GM12878 (cell line): ENCODE measurements around the gene SEMA3C. TPM values are rescaled to one million over a fixed set of nuclear protein-coding genes. Genes with fewer than 3 reads are reported as not detected.

Experiments
- ATAC-seq: fragments of 200-7000 bp; cut with Tn5 transposase; 3 replicates; pipeline ENCODE4 v1.9.1; 2020; ENCODE audit warnings: mild to moderate bottlenecking, moderate library complexity
- BruUV-seq: library from RNA; stranded (reverse); fragments of 400-500 nt; replicated peaks from 2 replicates; lab custom pipeline; 2021; lab: Mats Ljungman, UMichigan
- CTCF ChIA-PET: fragments of 300-600 bp; sonication (Branson Sonifier 250); formaldehyde crosslinking; extraction: SDS; loops from one replicate; lab custom pipeline; 2021; ENCODE audit warnings: inconsistent platforms; lab: Yijun Ruan, JAX
- POLR2A ChIA-PET: fragments of 350-600 bp; formaldehyde crosslinking; extraction: SDS; loops from one replicate; lab custom pipeline; 2021; ENCODE audit warnings: inconsistent platforms; lab: Charles Lee
- RAD21 ChIA-PET: fragments of 300-600 bp; sonication (Branson Sonifier 250); formaldehyde crosslinking; loops from one replicate; lab custom pipeline; 2023; ENCODE audit warnings: antibody characterized with exemption; ENCODE audit not compliant: unreplicated experiment; lab: Charles Lee
- SMC1A ChIA-PET: fragments of 300-600 bp; sonication (Branson Sonifier 250); formaldehyde crosslinking; loops from one replicate; lab custom pipeline; 2023; ENCODE audit not compliant: unreplicated experiment, uncharacterized antibody; lab: Charles Lee
- DNase-seq: peaks from one replicate; pipeline ENCODE4 v3.0.0-alpha.2; 2011; ENCODE audit warnings: low read depth, low spot score
- FAIRE-seq: peaks from 3 replicates; lab custom pipeline; 2011; peaks lifted over from hg19 to GRCh38; lab: Jason Lieb, UNC
- H2AFZ ChIP-seq: 2 replicates; pipeline ENCODE4 v1.6.0; 2011; ENCODE audit warnings: low read depth, low read length, control low read depth; ENCODE audit not compliant: control insufficient read depth
- H3K27ac ChIP-seq: 2 replicates; pipeline ENCODE4 v1.5.1; 2011; ENCODE audit warnings: control low read depth; ENCODE audit not compliant: control insufficient read depth, insufficient read depth
- H3K27me3 ChIP-seq, 2 experiments: replicated peaks in 1 of 2; 2 replicates each; pipeline versions ENCODE4 v1.6.0 to v1.6.1; 2011; ENCODE audit warnings: low read length in 1 of 2; ENCODE audit not compliant: control insufficient read depth in 2 of 2, insufficient read depth in 2 of 2
- H3K36me3 ChIP-seq, 2 experiments: 2 replicates each; pipeline ENCODE4 v1.5.1; 2011; ENCODE audit warnings: low read length in 1 of 2; ENCODE audit not compliant: control insufficient read depth in 2 of 2, insufficient read depth in 2 of 2
- H3K4me1 ChIP-seq: 2 replicates; pipeline ENCODE4 v1.6.1; 2011; ENCODE audit warnings: mild to moderate bottlenecking, low read length, moderate library complexity, mixed read lengths; ENCODE audit not compliant: control insufficient read depth, insufficient read depth
- H3K4me2 ChIP-seq: 2 replicates; pipeline ENCODE4 v1.6.0; 2011; ENCODE audit warnings: control low read depth; ENCODE audit not compliant: control insufficient read depth, insufficient read depth
- H3K4me3 ChIP-seq: fragments of 200-600 bp; sonication (generic); 2 replicates; pipeline ENCODE4 v1.5.1; 2016
- H3K79me2 ChIP-seq: 2 replicates; pipeline ENCODE4 v1.6.0; 2011; ENCODE audit warnings: low read length; ENCODE audit not compliant: control insufficient read depth, insufficient read depth
- H3K9ac ChIP-seq: 2 replicates; pipeline ENCODE4 v1.8.0; 2011; ENCODE audit warnings: low read length, control low read depth, mixed read lengths; ENCODE audit not compliant: control insufficient read depth, insufficient read depth
- H3K9me3 ChIP-seq: replicated peaks from 3 replicates; pipeline ENCODE4 v1.5.1; 2011; ENCODE audit warnings: mild to moderate bottlenecking, low read length; ENCODE audit not compliant: control insufficient read depth, insufficient read depth
- H4K20me1 ChIP-seq: 2 replicates; pipeline ENCODE4 v1.6.0; 2011; ENCODE audit not compliant: control insufficient read depth, insufficient read depth
- BACH1 ChIP-seq: fragments of 450-650 bp; IDR thresholded peaks from 2 replicates; pipeline ENCODE4 v1.6.1; 2017; ENCODE audit warnings: mild to moderate bottlenecking, borderline replicate concordance
- CBFB ChIP-seq: IDR thresholded peaks from 2 replicates; pipeline ENCODE4 v1.6.1; 2016; ENCODE audit warnings: antibody characterized with exemption, low read depth
- IKZF1 ChIP-seq: fragments of 450-650 bp; conservative IDR thresholded peaks from 2 replicates; pipeline ENCODE4 v1.6.1; 2017; ENCODE audit warnings: antibody characterized with exemption, mild to moderate bottlenecking
- JUNB ChIP-seq: IDR thresholded peaks from 2 replicates; pipeline ENCODE4 v1.6.1; 2016; ENCODE audit warnings: antibody characterized with exemption, mild to moderate bottlenecking
- MXI1 ChIP-seq: fragments of 150-350 bp; IDR thresholded peaks from 2 replicates; pipeline ENCODE4 v1.6.1; 2011; ENCODE audit warnings: low read depth, mild to moderate bottlenecking, inconsistent platforms, low read length, improper control_type of control experiment
- WGBS: methylation state at CpG from one replicate; pipeline ENCODE4 v1.1.6; 2016; ENCODE audit warnings: low lambda C conversion rate; ENCODE audit not compliant: insufficient replicate concordance, insufficient coverage; ENCODE audit errors: missing lambda C conversion rate; 5-methylcytosine and 5-hydroxymethylcytosine counted together
- in situ Hi-C: fragments of 300-500 bp; cut with MboI; formaldehyde crosslinking; loops from 9 replicates; pipeline ENCODE4 v1.14.3; 2018; ENCODE audit warnings: mixed read lengths
- intact Hi-C: fragments of 100-400 bp; cut with micrococcal nuclease; formaldehyde crosslinking; loops from one replicate; pipeline ENCODE4 v1.14.2; 2022; ENCODE audit not compliant: unreplicated experiment
- polyA plus RNA-seq, 11 experiments: library from polyadenylated mRNA; depleted of rRNA in 4 of 11; unstranded in 6 of 11; stranded (reverse) in 5 of 11; fragments of >200 nt; fragmentation: Nextera tagmentation in 4 of 11; fragmentation: Illumina TruSeq in 1 of 11; extraction: Ambion mirVana in 4 of 11; extraction: Trizol in 1 of 11; gene quantifications; 1 replicate in 1 of 11; 2 replicates in 10 of 11; pipeline versions ENCODE4 v1.2.1 to v1.2.3, GENCODE V29; 2011 to 2016; ENCODE audit warnings: inconsistent platforms in 2 of 11, missing spikeins in 2 of 11, low read depth in 1 of 11
- total RNA-seq, 4 experiments: library from RNA; depleted of rRNA in 3 of 4; stranded (reverse); fragments of >200 nt in 3 of 4; fragmentation: Illumina TruSeq in 1 of 4; extraction: Trizol in 1 of 4; gene quantifications; 2 replicates each; pipeline versions ENCODE4 v1.2.1 to v1.2.3, GENCODE V29; 2013 to 2021
- TF ChIP-seq, protein P1 (sequence below): IDR thresholded peaks from 2 replicates; pipeline ENCODE4 v1.6.1; 2012; ENCODE audit warnings: mild to moderate bottlenecking, low read depth, low read length
- TF ChIP-seq, protein P2 (sequence below): fragments of 450-650 bp; IDR thresholded peaks from 2 replicates; pipeline ENCODE4 v1.6.1; 2017; ENCODE audit warnings: mild to moderate bottlenecking
- TF ChIP-seq, protein P3 (sequence below): fragments of 450-650 bp; IDR thresholded peaks from 2 replicates; pipeline ENCODE4 v1.6.1; 2016; ENCODE audit warnings: mild to moderate bottlenecking, moderate library complexity, borderline replicate concordance
- TF ChIP-seq, protein P4 (sequence below): fragments of 150-350 bp; IDR thresholded peaks from 2 replicates; pipeline ENCODE4 v1.6.1; 2014; ENCODE audit warnings: mild to moderate bottlenecking, low read depth, low read length

Gene SEMA3C
- total and polyA plus RNA-seq, 10 of the 15 experiments (the other 5 are each of a cell fraction or from before 2014, with no cell fraction given) = 0.01 to 0.41 (median 0.11) TPM; not detected in 6

DNA sequence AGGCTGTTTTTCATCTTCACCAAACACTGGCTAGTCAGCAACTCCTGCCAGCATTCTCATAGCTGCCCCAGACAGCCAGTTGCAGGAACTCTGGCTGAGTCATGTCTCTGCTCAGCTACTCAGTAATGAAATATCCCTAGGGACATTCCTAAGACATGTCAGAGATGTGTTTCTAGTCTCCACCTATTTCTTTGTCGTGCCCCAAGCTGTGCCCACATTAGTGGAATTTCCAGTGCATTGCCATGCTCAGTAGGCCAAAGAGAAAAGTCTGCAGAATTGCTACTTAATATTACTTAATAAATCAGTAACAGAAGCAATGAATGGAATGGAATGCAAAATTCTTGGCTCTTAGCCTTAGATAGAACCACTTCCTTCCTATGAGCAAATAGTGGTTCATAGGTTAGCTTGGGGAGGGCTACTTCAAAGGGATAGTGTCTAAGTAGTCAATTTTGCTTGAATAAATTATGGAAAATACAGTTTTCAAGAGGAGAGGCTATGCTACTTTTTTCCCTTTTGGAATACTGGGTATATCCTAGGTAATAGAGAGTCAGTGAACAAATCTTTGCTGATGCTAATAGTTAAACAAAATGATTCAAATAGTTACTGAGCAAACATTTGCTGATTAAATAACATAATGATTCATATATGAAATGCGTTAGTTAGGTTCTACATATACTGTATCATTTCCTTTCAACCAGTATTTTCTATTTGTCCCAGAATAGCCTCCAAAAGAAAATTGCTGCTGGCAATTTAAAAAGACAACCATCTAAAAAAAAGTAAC, 23.6 kb upstream of the SEMA3C start:
- no peak for DNase-seq
- TF ChIP-seq, protein P1, sequence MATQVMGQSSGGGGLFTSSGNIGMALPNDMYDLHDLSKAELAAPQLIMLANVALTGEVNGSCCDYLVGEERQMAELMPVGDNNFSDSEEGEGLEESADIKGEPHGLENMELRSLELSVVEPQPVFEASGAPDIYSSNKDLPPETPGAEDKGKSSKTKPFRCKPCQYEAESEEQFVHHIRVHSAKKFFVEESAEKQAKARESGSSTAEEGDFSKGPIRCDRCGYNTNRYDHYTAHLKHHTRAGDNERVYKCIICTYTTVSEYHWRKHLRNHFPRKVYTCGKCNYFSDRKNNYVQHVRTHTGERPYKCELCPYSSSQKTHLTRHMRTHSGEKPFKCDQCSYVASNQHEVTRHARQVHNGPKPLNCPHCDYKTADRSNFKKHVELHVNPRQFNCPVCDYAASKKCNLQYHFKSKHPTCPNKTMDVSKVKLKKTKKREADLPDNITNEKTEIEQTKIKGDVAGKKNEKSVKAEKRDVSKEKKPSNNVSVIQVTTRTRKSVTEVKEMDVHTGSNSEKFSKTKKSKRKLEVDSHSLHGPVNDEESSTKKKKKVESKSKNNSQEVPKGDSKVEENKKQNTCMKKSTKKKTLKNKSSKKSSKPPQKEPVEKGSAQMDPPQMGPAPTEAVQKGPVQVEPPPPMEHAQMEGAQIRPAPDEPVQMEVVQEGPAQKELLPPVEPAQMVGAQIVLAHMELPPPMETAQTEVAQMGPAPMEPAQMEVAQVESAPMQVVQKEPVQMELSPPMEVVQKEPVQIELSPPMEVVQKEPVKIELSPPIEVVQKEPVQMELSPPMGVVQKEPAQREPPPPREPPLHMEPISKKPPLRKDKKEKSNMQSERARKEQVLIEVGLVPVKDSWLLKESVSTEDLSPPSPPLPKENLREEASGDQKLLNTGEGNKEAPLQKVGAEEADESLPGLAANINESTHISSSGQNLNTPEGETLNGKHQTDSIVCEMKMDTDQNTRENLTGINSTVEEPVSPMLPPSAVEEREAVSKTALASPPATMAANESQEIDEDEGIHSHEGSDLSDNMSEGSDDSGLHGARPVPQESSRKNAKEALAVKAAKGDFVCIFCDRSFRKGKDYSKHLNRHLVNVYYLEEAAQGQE = no peak
- TF ChIP-seq CBFB (no peak), BACH1 (no peak), MXI1 (no peak), IKZF1 (no peak), JUNB (no peak)
- TF ChIP-seq, protein P2, sequence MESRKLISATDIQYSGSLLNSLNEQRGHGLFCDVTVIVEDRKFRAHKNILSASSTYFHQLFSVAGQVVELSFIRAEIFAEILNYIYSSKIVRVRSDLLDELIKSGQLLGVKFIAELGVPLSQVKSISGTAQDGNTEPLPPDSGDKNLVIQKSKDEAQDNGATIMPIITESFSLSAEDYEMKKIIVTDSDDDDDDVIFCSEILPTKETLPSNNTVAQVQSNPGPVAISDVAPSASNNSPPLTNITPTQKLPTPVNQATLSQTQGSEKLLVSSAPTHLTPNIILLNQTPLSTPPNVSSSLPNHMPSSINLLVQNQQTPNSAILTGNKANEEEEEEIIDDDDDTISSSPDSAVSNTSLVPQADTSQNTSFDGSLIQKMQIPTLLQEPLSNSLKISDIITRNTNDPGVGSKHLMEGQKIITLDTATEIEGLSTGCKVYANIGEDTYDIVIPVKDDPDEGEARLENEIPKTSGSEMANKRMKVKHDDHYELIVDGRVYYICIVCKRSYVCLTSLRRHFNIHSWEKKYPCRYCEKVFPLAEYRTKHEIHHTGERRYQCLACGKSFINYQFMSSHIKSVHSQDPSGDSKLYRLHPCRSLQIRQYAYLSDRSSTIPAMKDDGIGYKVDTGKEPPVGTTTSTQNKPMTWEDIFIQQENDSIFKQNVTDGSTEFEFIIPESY = no peak
- TF ChIP-seq, protein P3, sequence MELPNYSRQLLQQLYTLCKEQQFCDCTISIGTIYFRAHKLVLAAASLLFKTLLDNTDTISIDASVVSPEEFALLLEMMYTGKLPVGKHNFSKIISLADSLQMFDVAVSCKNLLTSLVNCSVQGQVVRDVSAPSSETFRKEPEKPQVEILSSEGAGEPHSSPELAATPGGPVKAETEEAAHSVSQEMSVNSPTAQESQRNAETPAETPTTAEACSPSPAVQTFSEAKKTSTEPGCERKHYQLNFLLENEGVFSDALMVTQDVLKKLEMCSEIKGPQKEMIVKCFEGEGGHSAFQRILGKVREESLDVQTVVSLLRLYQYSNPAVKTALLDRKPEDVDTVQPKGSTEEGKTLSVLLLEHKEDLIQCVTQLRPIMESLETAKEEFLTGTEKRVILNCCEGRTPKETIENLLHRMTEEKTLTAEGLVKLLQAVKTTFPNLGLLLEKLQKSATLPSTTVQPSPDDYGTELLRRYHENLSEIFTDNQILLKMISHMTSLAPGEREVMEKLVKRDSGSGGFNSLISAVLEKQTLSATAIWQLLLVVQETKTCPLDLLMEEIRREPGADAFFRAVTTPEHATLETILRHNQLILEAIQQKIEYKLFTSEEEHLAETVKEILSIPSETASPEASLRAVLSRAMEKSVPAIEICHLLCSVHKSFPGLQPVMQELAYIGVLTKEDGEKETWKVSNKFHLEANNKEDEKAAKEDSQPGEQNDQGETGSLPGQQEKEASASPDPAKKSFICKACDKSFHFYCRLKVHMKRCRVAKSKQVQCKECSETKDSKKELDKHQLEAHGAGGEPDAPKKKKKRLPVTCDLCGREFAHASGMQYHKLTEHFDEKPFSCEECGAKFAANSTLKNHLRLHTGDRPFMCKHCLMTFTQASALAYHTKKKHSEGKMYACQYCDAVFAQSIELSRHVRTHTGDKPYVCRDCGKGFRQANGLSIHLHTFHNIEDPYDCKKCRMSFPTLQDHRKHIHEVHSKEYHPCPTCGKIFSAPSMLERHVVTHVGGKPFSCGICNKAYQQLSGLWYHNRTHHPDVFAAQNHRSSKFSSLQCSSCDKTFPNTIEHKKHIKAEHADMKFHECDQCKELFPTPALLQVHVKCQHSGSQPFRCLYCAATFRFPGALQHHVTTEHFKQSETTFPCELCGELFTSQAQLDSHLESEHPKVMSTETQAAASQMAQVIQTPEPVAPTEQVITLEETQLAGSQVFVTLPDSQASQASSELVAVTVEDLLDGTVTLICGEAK = no peak
- TF ChIP-seq, protein P4, sequence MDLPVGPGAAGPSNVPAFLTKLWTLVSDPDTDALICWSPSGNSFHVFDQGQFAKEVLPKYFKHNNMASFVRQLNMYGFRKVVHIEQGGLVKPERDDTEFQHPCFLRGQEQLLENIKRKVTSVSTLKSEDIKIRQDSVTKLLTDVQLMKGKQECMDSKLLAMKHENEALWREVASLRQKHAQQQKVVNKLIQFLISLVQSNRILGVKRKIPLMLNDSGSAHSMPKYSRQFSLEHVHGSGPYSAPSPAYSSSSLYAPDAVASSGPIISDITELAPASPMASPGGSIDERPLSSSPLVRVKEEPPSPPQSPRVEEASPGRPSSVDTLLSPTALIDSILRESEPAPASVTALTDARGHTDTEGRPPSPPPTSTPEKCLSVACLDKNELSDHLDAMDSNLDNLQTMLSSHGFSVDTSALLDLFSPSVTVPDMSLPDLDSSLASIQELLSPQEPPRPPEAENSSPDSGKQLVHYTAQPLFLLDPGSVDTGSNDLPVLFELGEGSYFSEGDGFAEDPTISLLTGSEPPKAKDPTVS = no peak
- H3K4me2 ChIP-seq = no peak overlapping the region
- no peaks in the 10 kb centered on the region for H3K27me3 ChIP-seq
- no peak overlapping the region for H3K9ac ChIP-seq
- no peaks in the 10 kb centered on the region for H3K79me2 ChIP-seq
- ChIA-PET POLR2A (no interaction called here), RAD21 (no interaction called here), SMC1A (no interaction called here), CTCF (no interaction called here)
- no peaks in the 10 kb centered on the region for H4K20me1 ChIP-seq
- no peak overlapping the region for H3K4me3 ChIP-seq
- no peak for FAIRE-seq
- WGBS = 57% methylated on average over 2 of the region's 2 CpGs
- no peaks in the 10 kb centered on the region for H3K36me3 ChIP-seq
- intact Hi-C loops (loop anchor here (2.0 kb wide), 1 partner anchor 20 kb away; no protein-coding TSS in a partner anchor), in situ Hi-C loops (no loop called here)
- no peaks in the 10 kb centered on the region for H3K9me3 ChIP-seq
- H3K27ac ChIP-seq = no peak overlapping the region
- no peak for ATAC-seq
- BruUV-seq = no TSS peak
- H3K4me1 ChIP-seq = no peaks in the 10 kb centered on the region
- no peak overlapping the region for H2AFZ ChIP-seq
